HEK293T (cell line): ENCODE results near the gene NGF.

Experiments
- ELF4 ChIP-seq: fragments of 450-650 bp; IDR thresholded peaks from 2 replicates; pipeline ENCODE4 v1.6.1; 2017; ENCODE audit warnings: antibody characterized with exemption
- NFRKB ChIP-seq: fragments of 450-650 bp; IDR thresholded peaks from 2 replicates; pipeline ENCODE4 v1.6.1; 2016; ENCODE audit warnings: mild to moderate bottlenecking, moderate library complexity
- SP1 ChIP-seq: fragments of 450-650 bp; IDR thresholded peaks from 2 replicates; pipeline ENCODE4 v1.6.1; 2017
- SUZ12 ChIP-seq: fragments of 450-650 bp; IDR thresholded peaks from 2 replicates; pipeline ENCODE4 v1.6.1; 2016; ENCODE audit warnings: mild to moderate bottlenecking

DNA sequence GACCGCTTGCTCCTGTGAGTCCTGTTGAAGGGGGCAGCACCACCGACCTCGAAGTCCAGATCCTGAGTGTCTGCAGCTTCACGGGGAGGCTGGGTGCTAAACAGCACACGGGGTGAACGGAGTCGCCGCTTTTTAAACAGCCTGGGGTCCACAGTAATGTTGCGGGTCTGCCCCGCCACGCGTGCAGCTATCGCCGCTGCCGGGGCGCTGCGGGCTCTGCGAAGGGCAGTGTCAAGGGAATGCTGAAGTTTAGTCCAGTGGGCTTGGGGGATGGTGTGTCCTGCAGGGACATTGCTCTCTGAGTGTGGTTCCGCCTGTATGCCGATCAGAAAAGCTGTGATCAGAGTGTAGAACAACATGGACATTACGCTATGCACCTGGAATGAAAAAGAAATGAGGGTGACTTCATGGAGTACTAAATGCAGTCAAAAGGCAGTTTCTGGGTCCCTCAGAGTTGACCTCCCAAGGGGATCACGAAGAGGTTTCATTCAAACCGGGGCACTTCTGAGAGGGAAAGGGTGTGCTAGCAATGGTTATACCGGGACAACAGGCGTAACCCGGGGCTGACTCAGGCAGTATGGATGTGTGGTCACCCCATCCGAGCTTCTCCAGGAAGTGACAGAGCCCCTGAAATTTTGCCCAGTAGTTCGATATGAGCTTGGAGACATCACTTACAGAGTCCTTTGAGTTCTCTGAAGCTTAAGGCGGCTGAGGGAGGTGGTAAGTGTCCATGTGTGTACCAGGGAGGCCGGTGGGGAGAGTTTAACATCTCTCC lies 51.4 kb downstream of the NGF start:
- TF ChIP-seq ELF4 (no peak), SP1 (no peak), SUZ12 (no peak), NFRKB (no peak)
